Neuronal stem cell (in vitro differentiated cells): ENCODE measurements around the gene VEPH1.

Experiments used
- DNase-seq: peaks from one replicate; pipeline ENCODE4 v3.0.0-alpha.2; 2013; ENCODE audit warnings: low spot score
- H2AFZ ChIP-seq: one replicate; pipeline ENCODE4 v1.6.1; 2013; ENCODE audit warnings: mild to moderate bottlenecking, low read length, inconsistent platforms
- H2AK5ac ChIP-seq: 2 replicates; pipeline ENCODE4 v1.6.1; 2013; ENCODE audit warnings: low read depth, mild to moderate bottlenecking, inconsistent platforms, low read length, moderate library complexity, mixed read lengths
- H2BK120ac ChIP-seq: 2 replicates; pipeline ENCODE4 v1.6.1; 2013; ENCODE audit warnings: low read depth, mild to moderate bottlenecking, inconsistent platforms, low read length, moderate library complexity, mixed read lengths
- H2BK12ac ChIP-seq: one replicate; pipeline ENCODE4 v1.6.1; 2013; ENCODE audit warnings: low read length, inconsistent platforms
- H2BK15ac ChIP-seq: 2 replicates; pipeline ENCODE4 v1.6.1; 2013; ENCODE audit warnings: mild to moderate bottlenecking, low read length, inconsistent platforms, mixed read lengths
- H2BK5ac ChIP-seq: one replicate; pipeline ENCODE4 v1.6.1; 2013; ENCODE audit warnings: inconsistent platforms, mild to moderate bottlenecking, low read length, moderate library complexity
- H3K14ac ChIP-seq: one replicate; pipeline ENCODE4 v1.6.1; 2013; ENCODE audit warnings: low read length, inconsistent platforms
- H3K18ac ChIP-seq: 2 replicates; pipeline ENCODE4 v1.6.1; 2013; ENCODE audit warnings: low read length, inconsistent platforms
- H3K23ac ChIP-seq: 2 replicates; pipeline ENCODE4 v1.6.1; 2013; ENCODE audit warnings: low read depth, mild to moderate bottlenecking, mixed read lengths, low read length, inconsistent platforms; ENCODE audit not compliant: poor library complexity
- H3K27ac ChIP-seq: replicated peaks from 3 replicates; pipeline ENCODE4 v1.5.1; 2013; ENCODE audit warnings: low read length, inconsistent platforms
- H3K27me3 ChIP-seq, 3 experiments: 2 replicates each; pipeline ENCODE4 v1.6.1; 2013; ENCODE audit warnings: low read length in 3 of 3, mild to moderate bottlenecking in 2 of 3, inconsistent platforms in 1 of 3, low read depth in 1 of 3, mixed read lengths in 1 of 3, moderate library complexity in 1 of 3; ENCODE audit not compliant: control insufficient read depth in 3 of 3, insufficient read depth in 3 of 3
- H3K36me3 ChIP-seq, 2 donors: replicated peaks in 1 of 2; 2 replicates each; pipeline ENCODE4 v1.6.1; 2013; ENCODE audit warnings: low read length in 2 of 2; ENCODE audit not compliant: control insufficient read depth in 2 of 2, insufficient read depth in 2 of 2
- H3K4ac ChIP-seq: 2 replicates; pipeline ENCODE4 v1.6.1; 2013; ENCODE audit warnings: inconsistent platforms, mild to moderate bottlenecking, low read length, moderate library complexity
- H3K4me1 ChIP-seq, 2 donors: 1 replicate in 1 of 2; 2 replicates in 1 of 2; pipeline ENCODE4 v1.6.1; 2013; ENCODE audit warnings: low read length in 2 of 2, low read depth in 1 of 2; ENCODE audit not compliant: control insufficient read depth in 2 of 2, insufficient read depth in 1 of 2
- H3K4me2 ChIP-seq: one replicate; pipeline ENCODE4 v1.6.1; 2013; ENCODE audit warnings: mild to moderate bottlenecking, low read length, inconsistent platforms; ENCODE audit not compliant: insufficient read depth, poor library complexity, severe bottlenecking
- H3K4me3 ChIP-seq, 2 donors: 2 replicates each; pipeline ENCODE4 v1.5.1; 2013; ENCODE audit warnings: low read length in 2 of 2, mild to moderate bottlenecking in 2 of 2, inconsistent platforms in 1 of 2, moderate library complexity in 1 of 2
- H3K79me1 ChIP-seq: one replicate; pipeline ENCODE4 v1.6.1; 2013; ENCODE audit warnings: low read depth, mild to moderate bottlenecking, inconsistent platforms, low read length, moderate library complexity
- H3K9ac ChIP-seq: one replicate; pipeline ENCODE4 v1.6.1; 2013; ENCODE audit warnings: mild to moderate bottlenecking, low read depth, low read length, inconsistent platforms; ENCODE audit not compliant: poor library complexity
- H3K9me3 ChIP-seq, 2 donors: replicated peaks in 1 of 2; 2 replicates each; pipeline versions ENCODE3 to v1.6.1; 2013; ENCODE audit warnings: low read length in 2 of 2, mild to moderate bottlenecking in 2 of 2, inconsistent platforms in 1 of 2, low read depth in 1 of 2, mixed read lengths in 1 of 2, moderate library complexity in 1 of 2; ENCODE audit not compliant: control insufficient read depth in 2 of 2, insufficient read depth in 1 of 2
- H4K8ac ChIP-seq: one replicate; pipeline ENCODE4 v1.6.1; 2013; ENCODE audit warnings: low read depth, mild to moderate bottlenecking, inconsistent platforms, low read length, moderate library complexity
- H4K91ac ChIP-seq: one replicate; pipeline ENCODE4 v1.6.1; 2013; ENCODE audit warnings: low read length, low read depth, mild to moderate bottlenecking, inconsistent platforms; ENCODE audit not compliant: poor library complexity
- WGBS, 2 donors: extraction: QIAGEN DNeasy Blood & Tissue Kit; methylation state at CpG; one replicate each; pipeline ENCODE4 v1.1.7; 2013; ENCODE audit warnings: missing lambda C conversion rate in 2 of 2, mixed read lengths in 1 of 2; ENCODE audit not compliant: insufficient read length in 2 of 2, insufficient replicate concordance in 1 of 2; ENCODE audit errors: extremely low coverage in 2 of 2; 5-methylcytosine and 5-hydroxymethylcytosine counted together

VEPH1 gene

GRCh38 chr3:157531771-157532170 is 28.6 kb upstream of the VEPH1 start:
- Histone ChIP-seq H4K8ac (no peak overlapping the region), H4K91ac (no peak overlapping the region), H3K4me2 (no peak overlapping the region), H3K79me1 (no peaks in the 10 kb centered on the region), H2BK12ac (no peak overlapping the region), H2BK120ac (no peak overlapping the region), H3K9me3 (peaks cover 2% of the 10 kb centered on the region in 2 donors), H3K9ac (no peak overlapping the region), H3K27ac (no peak overlapping the region), H2BK15ac (no peak overlapping the region), H3K18ac (no peak overlapping the region), H3K14ac (no peak overlapping the region), H2BK5ac (no peak overlapping the region), H3K23ac (no peak overlapping the region), H3K4me3 (no peak overlapping the region), H2AK5ac (no peak overlapping the region), H2AFZ (peak overlapping the region; percentile 64), H3K36me3 (no peaks in the 10 kb centered on the region), H3K4ac (no peak overlapping the region), H3K27me3 (no peaks in the 10 kb centered on the region), H3K4me1 (peaks cover 4 to 7% of the 10 kb centered on the region in 2 donors)
- WGBS, 2 donors: no CpG with 5 or more reads among the region's 4 CpGs
- no peak for DNase-seq

- Histone ChIP-seq H2BK120ac (no peak overlapping the region), H3K27ac (no peak overlapping the region), H2BK5ac (no peak overlapping the region), H3K4ac (no peak overlapping the region), H2AFZ (no peak overlapping the region), H3K79me1 (no peaks in the 10 kb centered on the region), H2BK12ac (no peak overlapping the region), H2BK15ac (no peak overlapping the region), H3K4me3 (no peak overlapping the region), H3K23ac (no peak overlapping the region), H3K36me3 (no peaks in the 10 kb centered on the region), H4K8ac (no peak overlapping the region), H4K91ac (no peak overlapping the region), H2AK5ac (no peak overlapping the region), H3K27me3 (no peaks in the 10 kb centered on the region), H3K9ac (no peak overlapping the region), H3K4me2 (no peak overlapping the region), H3K9me3 (peaks cover 2% of the 10 kb centered on the region in 2 donors), H3K18ac (no peak overlapping the region), H3K14ac (no peak overlapping the region), H3K4me1 (peaks cover 4 to 7% of the 10 kb centered on the region in 2 donors)
- WGBS, 2 donors: no CpG with 5 or more reads among the region's 3 CpGs
- DNase-seq: no peak
Observed at GRCh38 chr3:157531301-157531660, 28.1 kb upstream of the VEPH1 start.

- Histone ChIP-seq H3K4me2 (no peak overlapping the region), H2BK5ac (no peak overlapping the region), H3K4me3 (no peak overlapping the region), H3K18ac (no peak overlapping the region), H4K91ac (no peak overlapping the region), H3K27ac (no peak overlapping the region), H3K79me1 (no peaks in the 10 kb centered on the region), H2BK120ac (no peak overlapping the region), H2BK15ac (no peak overlapping the region), H4K8ac (no peak overlapping the region), H2BK12ac (no peak overlapping the region), H3K9me3 (peaks cover 2% of the 10 kb centered on the region in 2 donors), H3K36me3 (no peaks in the 10 kb centered on the region), H3K14ac (no peak overlapping the region), H3K27me3 (no peaks in the 10 kb centered on the region), H2AFZ (no peak overlapping the region), H3K23ac (no peak overlapping the region), H3K9ac (no peak overlapping the region), H3K4me1 (peaks cover 4 to 7% of the 10 kb centered on the region in 2 donors), H2AK5ac (no peak overlapping the region), H3K4ac (no peak overlapping the region)
- DNase-seq: no peak
- WGBS, 2 donors: no CpG with 5 or more reads among the region's 5 CpGs
Observed at GRCh38 chr3:157530637-157531300, 27.6 kb upstream of the VEPH1 start.

- H2AK5ac ChIP-seq: no peak overlapping the region
- H2BK15ac ChIP-seq: no peak overlapping the region
- no peak overlapping the region for H4K91ac ChIP-seq
- no peaks in the 10 kb centered on the region for H3K27me3 ChIP-seq
- H3K4me1 ChIP-seq: peaks cover 4 to 7% of the 10 kb centered on the region in 2 donors
- no peaks in the 10 kb centered on the region for H3K36me3 ChIP-seq
- H3K23ac ChIP-seq: no peak overlapping the region
- no peak overlapping the region for H3K4ac ChIP-seq
- H4K8ac ChIP-seq: no peak overlapping the region
- no peak overlapping the region for H3K14ac ChIP-seq
- no peak overlapping the region for H2AFZ ChIP-seq
- H3K18ac ChIP-seq: no peak overlapping the region
- peaks cover 0 to 1% of the 10 kb centered on the region in 2 donors for H3K9me3 ChIP-seq
- no peak overlapping the region for H3K4me2 ChIP-seq
- no peak overlapping the region for H2BK120ac ChIP-seq
- no peak overlapping the region for H3K4me3 ChIP-seq
- H3K9ac ChIP-seq: no peak overlapping the region
- no peak overlapping the region for H2BK5ac ChIP-seq
- H3K27ac ChIP-seq: no peak overlapping the region
- no CpG with 5 or more reads among the region's 2 CpGs for WGBS, 2 donors
- no peaks in the 10 kb centered on the region for H3K79me1 ChIP-seq
- DNase-seq: no peak
- no peak overlapping the region for H2BK12ac ChIP-seq
Observed at GRCh38 chr3:157529751-157530150, 26.5 kb upstream of the VEPH1 start.
